Measurements from ENCODE around the gene TOM1L2.

GRCh38 chr17:17893801-17894644 lies 78.2 kb downstream of the TOM1L2 start:
- TF ChIP-seq CTCF (IDR thresholded peaks at IDR 0.05) (no peak), POLR2A (IDR thresholded peaks at IDR 0.05) (no peak)

Data from lower leg skin (tissue), 3 donors.